Measurements from ENCODE around the gene ANGPTL8. TPM values are rescaled to one million over a fixed set of nuclear protein-coding genes. Genes with fewer than 3 reads are reported as not detected.

The ANGPTL8 gene
- total and polyA plus RNA-seq, 2 of the 13 experiments (the other 11 are each of a cell fraction or from before 2014, with no cell fraction given), result 27.3 to 243 TPM

DNA sequence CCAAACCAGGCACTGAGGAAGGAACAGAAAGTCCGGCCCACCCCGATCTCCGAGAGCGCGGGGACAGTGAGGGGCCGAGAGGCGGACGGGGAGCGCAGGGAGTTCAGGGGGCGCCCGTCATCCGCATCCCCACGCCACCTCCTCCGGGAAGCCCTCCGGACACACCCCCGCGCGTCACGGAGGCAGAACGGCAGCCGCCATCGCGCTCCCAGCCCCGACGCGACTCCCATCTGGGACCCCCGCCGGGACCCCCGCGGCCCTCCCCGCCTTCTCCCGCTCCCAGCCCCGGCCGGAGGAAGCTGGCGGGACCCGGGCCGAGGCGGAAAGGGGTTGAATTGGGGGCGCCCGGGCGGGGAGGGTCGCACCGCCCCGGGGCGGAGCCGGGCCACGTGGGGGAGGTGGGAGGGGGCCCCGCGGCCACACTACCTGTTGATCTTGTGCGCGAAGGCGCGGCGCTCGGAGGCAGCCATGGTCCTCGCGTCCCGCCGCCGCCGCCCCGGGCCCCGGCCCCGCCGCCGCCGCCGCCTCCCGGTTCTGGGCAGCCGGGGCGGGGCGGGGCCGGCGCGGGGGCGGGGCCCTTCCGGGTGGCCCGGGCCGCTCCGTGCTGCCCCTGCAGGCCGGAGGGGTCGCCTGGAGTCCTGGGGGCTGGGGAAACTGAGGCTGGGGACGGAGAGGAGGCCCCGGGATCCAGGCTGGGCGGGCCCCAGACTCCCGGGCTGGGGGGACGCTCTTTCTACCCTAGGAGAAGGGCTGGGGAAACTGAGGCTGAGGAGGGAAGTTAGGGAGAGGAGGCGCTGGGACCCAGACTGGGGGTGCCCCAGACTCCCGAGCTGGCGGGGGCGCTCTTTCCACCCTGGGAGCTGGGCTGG is 22.8 kb downstream of the ANGPTL8 start, which contains the start of gene DOCK6 (continued):
- no peak for TF ChIP-seq ZNF160 (CRISPR knock-in tag; IDR thresholded peaks at IDR 0.05)
- TF ChIP-seq ZSCAN20 (CRISPR knock-in tag; IDR thresholded peaks at IDR 0.05; ENCODE audit: borderline replicate concordance), result no peak
- no peak for TF ChIP-seq ZNF354B (CRISPR knock-in tag; IDR thresholded peaks at IDR 0.05)
- TF ChIP-seq NONO (IDR thresholded peaks at IDR 0.05), result no peak
- no peak for TF ChIP-seq NONO (CRISPR knock-in tag; conservative IDR thresholded peaks at IDR 0.05)
- no peak for TF ChIP-seq BRCA1 (CRISPR knock-in tag; IDR thresholded peaks at IDR 0.05)
- TF ChIP-seq, protein P1, sequence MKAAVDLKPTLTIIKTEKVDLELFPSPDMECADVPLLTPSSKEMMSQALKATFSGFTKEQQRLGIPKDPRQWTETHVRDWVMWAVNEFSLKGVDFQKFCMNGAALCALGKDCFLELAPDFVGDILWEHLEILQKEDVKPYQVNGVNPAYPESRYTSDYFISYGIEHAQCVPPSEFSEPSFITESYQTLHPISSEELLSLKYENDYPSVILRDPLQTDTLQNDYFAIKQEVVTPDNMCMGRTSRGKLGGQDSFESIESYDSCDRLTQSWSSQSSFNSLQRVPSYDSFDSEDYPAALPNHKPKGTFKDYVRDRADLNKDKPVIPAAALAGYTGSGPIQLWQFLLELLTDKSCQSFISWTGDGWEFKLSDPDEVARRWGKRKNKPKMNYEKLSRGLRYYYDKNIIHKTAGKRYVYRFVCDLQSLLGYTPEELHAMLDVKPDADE (CRISPR knock-in tag; IDR thresholded peaks at IDR 0.05), result no peak
- TF ChIP-seq CEBPG (CRISPR knock-in tag; IDR thresholded peaks at IDR 0.05), result no peak
- TF ChIP-seq RARG (CRISPR knock-in tag; IDR thresholded peaks at IDR 0.05; ENCODE audit: low read depth), result no peak
- TF ChIP-seq, protein P2, sequence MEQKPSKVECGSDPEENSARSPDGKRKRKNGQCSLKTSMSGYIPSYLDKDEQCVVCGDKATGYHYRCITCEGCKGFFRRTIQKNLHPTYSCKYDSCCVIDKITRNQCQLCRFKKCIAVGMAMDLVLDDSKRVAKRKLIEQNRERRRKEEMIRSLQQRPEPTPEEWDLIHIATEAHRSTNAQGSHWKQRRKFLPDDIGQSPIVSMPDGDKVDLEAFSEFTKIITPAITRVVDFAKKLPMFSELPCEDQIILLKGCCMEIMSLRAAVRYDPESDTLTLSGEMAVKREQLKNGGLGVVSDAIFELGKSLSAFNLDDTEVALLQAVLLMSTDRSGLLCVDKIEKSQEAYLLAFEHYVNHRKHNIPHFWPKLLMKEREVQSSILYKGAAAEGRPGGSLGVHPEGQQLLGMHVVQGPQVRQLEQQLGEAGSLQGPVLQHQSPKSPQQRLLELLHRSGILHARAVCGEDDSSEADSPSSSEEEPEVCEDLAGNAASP (CRISPR knock-in tag; IDR thresholded peaks at IDR 0.05; ENCODE audit: borderline replicate concordance), result no peak
- TF ChIP-seq NR1H2 (CRISPR knock-in tag; IDR thresholded peaks at IDR 0.05; ENCODE audit: borderline replicate concordance, low read depth), result no peak
- TF ChIP-seq ZNF720 (CRISPR knock-in tag; IDR thresholded peaks at IDR 0.05), result no peak
- no peak for TF ChIP-seq MXD4 (CRISPR knock-in tag; IDR thresholded peaks at IDR 0.05)
- no peak for TF ChIP-seq HNRNPUL1 (IDR thresholded peaks at IDR 0.05; ENCODE audit: low read depth, low read length)
- TF ChIP-seq PRMT3 (CRISPR knock-in tag; IDR thresholded peaks at IDR 0.05; ENCODE audit: borderline replicate concordance, low read depth), result no peak
- TF ChIP-seq, protein P3, sequence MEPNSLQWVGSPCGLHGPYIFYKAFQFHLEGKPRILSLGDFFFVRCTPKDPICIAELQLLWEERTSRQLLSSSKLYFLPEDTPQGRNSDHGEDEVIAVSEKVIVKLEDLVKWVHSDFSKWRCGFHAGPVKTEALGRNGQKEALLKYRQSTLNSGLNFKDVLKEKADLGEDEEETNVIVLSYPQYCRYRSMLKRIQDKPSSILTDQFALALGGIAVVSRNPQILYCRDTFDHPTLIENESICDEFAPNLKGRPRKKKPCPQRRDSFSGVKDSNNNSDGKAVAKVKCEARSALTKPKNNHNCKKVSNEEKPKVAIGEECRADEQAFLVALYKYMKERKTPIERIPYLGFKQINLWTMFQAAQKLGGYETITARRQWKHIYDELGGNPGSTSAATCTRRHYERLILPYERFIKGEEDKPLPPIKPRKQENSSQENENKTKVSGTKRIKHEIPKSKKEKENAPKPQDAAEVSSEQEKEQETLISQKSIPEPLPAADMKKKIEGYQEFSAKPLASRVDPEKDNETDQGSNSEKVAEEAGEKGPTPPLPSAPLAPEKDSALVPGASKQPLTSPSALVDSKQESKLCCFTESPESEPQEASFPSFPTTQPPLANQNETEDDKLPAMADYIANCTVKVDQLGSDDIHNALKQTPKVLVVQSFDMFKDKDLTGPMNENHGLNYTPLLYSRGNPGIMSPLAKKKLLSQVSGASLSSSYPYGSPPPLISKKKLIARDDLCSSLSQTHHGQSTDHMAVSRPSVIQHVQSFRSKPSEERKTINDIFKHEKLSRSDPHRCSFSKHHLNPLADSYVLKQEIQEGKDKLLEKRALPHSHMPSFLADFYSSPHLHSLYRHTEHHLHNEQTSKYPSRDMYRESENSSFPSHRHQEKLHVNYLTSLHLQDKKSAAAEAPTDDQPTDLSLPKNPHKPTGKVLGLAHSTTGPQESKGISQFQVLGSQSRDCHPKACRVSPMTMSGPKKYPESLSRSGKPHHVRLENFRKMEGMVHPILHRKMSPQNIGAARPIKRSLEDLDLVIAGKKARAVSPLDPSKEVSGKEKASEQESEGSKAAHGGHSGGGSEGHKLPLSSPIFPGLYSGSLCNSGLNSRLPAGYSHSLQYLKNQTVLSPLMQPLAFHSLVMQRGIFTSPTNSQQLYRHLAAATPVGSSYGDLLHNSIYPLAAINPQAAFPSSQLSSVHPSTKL (CRISPR knock-in tag; IDR thresholded peaks at IDR 0.05), result no peak
- no peak for TF ChIP-seq MTF1 (CRISPR knock-in tag; IDR thresholded peaks at IDR 0.05)
- no peak for TF ChIP-seq RBAK (CRISPR knock-in tag; IDR thresholded peaks at IDR 0.05)
- no peak for TF ChIP-seq NFE2L1 (CRISPR knock-in tag; IDR thresholded peaks at IDR 0.05; ENCODE audit: borderline replicate concordance)
- TF ChIP-seq MBD4 (IDR thresholded peaks at IDR 0.05; ENCODE audit: borderline replicate concordance, low read length), result no peak
- no peak for TF ChIP-seq STAT5B (CRISPR knock-in tag; IDR thresholded peaks at IDR 0.05)
- TF ChIP-seq ZNF670 (CRISPR knock-in tag; IDR thresholded peaks at IDR 0.05; ENCODE audit: borderline replicate concordance), result no peak
- TF ChIP-seq, protein P4, sequence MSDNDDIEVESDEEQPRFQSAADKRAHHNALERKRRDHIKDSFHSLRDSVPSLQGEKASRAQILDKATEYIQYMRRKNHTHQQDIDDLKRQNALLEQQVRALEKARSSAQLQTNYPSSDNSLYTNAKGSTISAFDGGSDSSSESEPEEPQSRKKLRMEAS (IDR thresholded peaks at IDR 0.05), result peak; percentile 42; the same call in 1 of the 2 replicates
- TF ChIP-seq ZNF776 (CRISPR knock-in tag; IDR thresholded peaks at IDR 0.05), result 0 out of 2 replicates have a peak, but pooled peaks have one; percentile 24
- TF ChIP-seq ZNF577 (CRISPR knock-in tag; IDR thresholded peaks at IDR 0.05; ENCODE audit: borderline replicate concordance, low read depth), result no peak

Measured in HepG2 (cell line).